ENCODE results near the gene CDH13.

The CDH13 gene

GRCh38 chr16:83044589-83044988 lies 417.8 kb downstream of the CDH13 start:
- no peak for DNase-seq (ENCODE audit: low read depth in 2 of 2)

- no peak for DNase-seq (ENCODE audit: low read depth in 2 of 2)
Observed at GRCh38 chr16:83045790-83046189, 419.0 kb downstream of the CDH13 start.

GRCh38 chr16:83046664-83047063 lies 419.9 kb downstream of the CDH13 start:
- no peak for DNase-seq (ENCODE audit: low read depth in 2 of 2)

- no peak for DNase-seq (ENCODE audit: low read depth in 2 of 2)
Observed at GRCh38 chr16:83051451-83051850, 424.7 kb downstream of the CDH13 start.

GRCh38 chr16:83054283-83054682 lies 427.5 kb downstream of the CDH13 start:
- DNase-seq (ENCODE audit: low read depth in 2 of 2) = no peak

- no peak for DNase-seq (ENCODE audit: low read depth in 2 of 2)
Observed at GRCh38 chr16:83058376-83058775, 431.6 kb downstream of the CDH13 start.

- DNase-seq (ENCODE audit: low read depth in 2 of 2) = no peak
Observed at GRCh38 chr16:83059237-83059636, 432.5 kb downstream of the CDH13 start.

GRCh38 chr16:83066011-83066410 lies 439.2 kb downstream of the CDH13 start:
- DNase-seq (ENCODE audit: low read depth in 2 of 2) = no peak

GRCh38 chr16:83066881-83067280 lies 440.1 kb downstream of the CDH13 start:
- no peak for DNase-seq (ENCODE audit: low read depth in 2 of 2)

- no peak for DNase-seq (ENCODE audit: low read depth in 2 of 2)
Observed at GRCh38 chr16:83068686-83069085, 441.9 kb downstream of the CDH13 start.

GRCh38 chr16:83070416-83071209 lies 443.8 kb downstream of the CDH13 start:
- DNase-seq (ENCODE audit: low read depth in 2 of 2) = no peak

GRCh38 chr16:83075956-83076355 lies 449.2 kb downstream of the CDH13 start:
- DNase-seq (ENCODE audit: low read depth in 2 of 2) = no peak

- no peak for DNase-seq (ENCODE audit: low read depth in 2 of 2)
Observed at GRCh38 chr16:83083361-83083760, 456.6 kb downstream of the CDH13 start.

- no peak for DNase-seq (ENCODE audit: low read depth in 2 of 2)
Observed at GRCh38 chr16:83085660-83086059, 458.9 kb downstream of the CDH13 start.

GRCh38 chr16:83095941-83096692 lies 469.3 kb downstream of the CDH13 start:
- DNase-seq (ENCODE audit: low read depth in 2 of 2) = no peak

- DNase-seq (ENCODE audit: low read depth in 2 of 2) = no peak
Observed at GRCh38 chr16:83098536-83098935, 471.8 kb downstream of the CDH13 start.

- DNase-seq (ENCODE audit: low read depth in 2 of 2) = no peak
Observed at GRCh38 chr16:83100679-83101078, 473.9 kb downstream of the CDH13 start.

- no peak for DNase-seq (ENCODE audit: low read depth in 2 of 2)
Observed at GRCh38 chr16:83102336-83102735, 475.6 kb downstream of the CDH13 start.

- no peak for DNase-seq (ENCODE audit: low read depth in 2 of 2)
Observed at GRCh38 chr16:83105279-83106077, 478.7 kb downstream of the CDH13 start.

GRCh38 chr16:83109490-83110125 lies 482.8 kb downstream of the CDH13 start:
- no peak for DNase-seq (ENCODE audit: low read depth in 2 of 2)

- no peak for DNase-seq (ENCODE audit: low read depth in 2 of 2)
Observed at GRCh38 chr16:83110269-83110668, 483.5 kb downstream of the CDH13 start.

GRCh38 chr16:83113317-83113716 lies 486.5 kb downstream of the CDH13 start:
- DNase-seq (ENCODE audit: low read depth in 2 of 2) = no peak

All from stimulated activated CD4-positive, alpha-beta T cell treated with anti-CD3 and anti-CD28 coated beads, Interleukin-4, amount 100 ng/mL, for 48 hours (primary cell).